ES-I3 (cell line): Measurements from ENCODE around the gene COMP.

ENCODE experiments used
- H3K36me3 ChIP-seq: 2 replicates; pipeline ENCODE4 v1.6.1; 2013; ENCODE audit warnings: mild to moderate bottlenecking, low read length, control low read depth, moderate library complexity; ENCODE audit not compliant: insufficient read depth
- H3K4me1 ChIP-seq: 2 replicates; pipeline ENCODE4 v1.6.1; 2013; ENCODE audit warnings: mild to moderate bottlenecking, control low read depth, low read length; ENCODE audit not compliant: insufficient read depth
- H3K9ac ChIP-seq: 2 replicates; pipeline ENCODE4 v1.6.1; 2013; ENCODE audit warnings: low read depth, mild to moderate bottlenecking, low read length, moderate library complexity
- H3K9me3 ChIP-seq: 2 replicates; pipeline ENCODE4 v1.6.1; 2013; ENCODE audit warnings: mild to moderate bottlenecking, low read length, moderate library complexity; ENCODE audit not compliant: control insufficient read depth, insufficient read depth

Gene COMP

GRCh38 chr19:18795540-18795939 is 4.4 kb upstream of the COMP start:
- no peaks in the 10 kb centered on the region for H3K9me3 ChIP-seq
- H3K36me3 ChIP-seq: no peaks in the 10 kb centered on the region
- no peaks in the 10 kb centered on the region for H3K4me1 ChIP-seq
- H3K9ac ChIP-seq: no peak overlapping the region

GRCh38 chr19:18794692-18795091 is 3.6 kb upstream of the COMP start:
- Histone ChIP-seq H3K36me3 (no peaks in the 10 kb centered on the region), H3K4me1 (no peaks in the 10 kb centered on the region), H3K9me3 (no peaks in the 10 kb centered on the region), H3K9ac (no peak overlapping the region)

- Histone ChIP-seq H3K9ac (no peak overlapping the region), H3K9me3 (no peaks in the 10 kb centered on the region), H3K36me3 (no peaks in the 10 kb centered on the region), H3K4me1 (no peaks in the 10 kb centered on the region)
Measured at GRCh38 chr19:18794029-18794313, 2.9 kb upstream of the COMP start.

GRCh38 chr19:18793144-18794028 is 2.3 kb upstream of the COMP start:
- Histone ChIP-seq H3K9me3 (no peaks in the 10 kb centered on the region), H3K9ac (no peak overlapping the region), H3K4me1 (no peaks in the 10 kb centered on the region), H3K36me3 (no peaks in the 10 kb centered on the region)

- no peaks in the 10 kb centered on the region for H3K36me3 ChIP-seq
- no peaks in the 10 kb centered on the region for H3K9me3 ChIP-seq
- no peak overlapping the region for H3K9ac ChIP-seq
- H3K4me1 ChIP-seq: no peaks in the 10 kb centered on the region
Measured at GRCh38 chr19:18792661-18793060, 1.6 kb upstream of the COMP start.

- no peak overlapping the region; the same call in 1 of the 2 replicates for H3K9ac ChIP-seq
- H3K36me3 ChIP-seq: no peaks in the 10 kb centered on the region
- H3K9me3 ChIP-seq: no peaks in the 10 kb centered on the region
- no peaks in the 10 kb centered on the region for H3K4me1 ChIP-seq
Measured at GRCh38 chr19:18791315-18791678, 192 bp upstream of the COMP start.

- H3K9me3 ChIP-seq: no peaks in the 10 kb centered on the region
- H3K9ac ChIP-seq: peak overlapping the region; percentile 63; the same call in 1 of the 2 replicates
- no peaks in the 10 kb centered on the region for H3K36me3 ChIP-seq
- H3K4me1 ChIP-seq: no peaks in the 10 kb centered on the region; the same call in 1 of the 2 replicates
Measured at GRCh38 chr19:18789883-18790565, 1.1 kb downstream of the COMP start.

GRCh38 chr19:18789422-18789869 is 1.7 kb downstream of the COMP start:
- peak overlapping the region; percentile 48 for H3K9ac ChIP-seq

GRCh38 chr19:18788529-18789421 is 2.3 kb downstream of the COMP start:
- Histone ChIP-seq H3K9me3 (no peaks in the 10 kb centered on the region), H3K9ac (peak overlapping the region; percentile 48), H3K4me1 (no peaks in the 10 kb centered on the region; the same call in 1 of the 2 replicates), H3K36me3 (no peaks in the 10 kb centered on the region)

More at GRCh38 chr19:18789422-18789869, 1.7 kb downstream of the COMP start:
- Histone ChIP-seq H3K36me3 (no peaks in the 10 kb centered on the region), H3K9me3 (no peaks in the 10 kb centered on the region), H3K4me1 (no peaks in the 10 kb centered on the region; the same call in 1 of the 2 replicates)

GRCh38 chr19:18785179-18786124 is 5.7 kb downstream of the COMP start:
- Histone ChIP-seq H3K9ac (peak overlapping the region; percentile 55; the same call in 1 of the 2 replicates), H3K36me3 (no peaks in the 10 kb centered on the region), H3K9me3 (no peaks in the 10 kb centered on the region), H3K4me1 (no peaks in the 10 kb centered on the region; the same call in 1 of the 2 replicates)

- H3K9ac ChIP-seq: no peak overlapping the region
- no peaks in the 10 kb centered on the region; the same call in 1 of the 2 replicates for H3K4me1 ChIP-seq
- no peaks in the 10 kb centered on the region for H3K9me3 ChIP-seq
- H3K36me3 ChIP-seq: no peaks in the 10 kb centered on the region
Measured at GRCh38 chr19:18784786-18785120, 6.4 kb downstream of the COMP start.

GRCh38 chr19:18783958-18784785 is 6.9 kb downstream of the COMP start:
- Histone ChIP-seq H3K9ac (no peak overlapping the region), H3K9me3 (no peaks in the 10 kb centered on the region), H3K4me1 (no peaks in the 10 kb centered on the region; the same call in 1 of the 2 replicates), H3K36me3 (no peaks in the 10 kb centered on the region)
